ENCODE data around the gene DNAJC18.

DNAJC18 gene

DNA sequence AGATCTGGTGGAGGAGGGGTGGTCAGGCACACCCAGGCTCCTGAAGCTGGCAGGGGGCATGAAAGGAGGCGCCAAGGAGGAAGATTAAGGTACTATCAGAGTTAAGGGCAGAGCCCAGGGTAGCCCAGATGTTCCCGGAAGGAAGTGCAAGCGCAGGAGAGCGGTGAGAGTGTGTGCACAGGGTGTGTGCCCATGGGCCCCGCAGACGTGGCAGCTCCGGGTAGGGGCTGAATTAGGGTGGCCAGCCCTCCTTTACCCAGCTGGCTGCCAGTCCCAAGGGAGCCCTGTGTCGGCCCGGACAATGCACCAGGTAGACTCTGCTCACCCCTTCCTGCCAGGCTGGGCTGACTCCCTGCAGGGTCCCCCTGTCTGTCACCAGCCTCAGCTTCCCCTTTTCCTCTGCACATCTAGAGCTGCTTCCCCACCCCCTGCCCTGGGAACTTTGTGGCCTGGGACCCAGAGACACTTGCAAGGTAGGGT lies 31.5 kb upstream of the DNAJC18 start, which contains the start of gene SMIM33:
Gene SMIM33 (plus strand): TSS at position 184 of the 480 bp plus-strand sequence. CDS start 118 bp downstream, at position 302.
- Histone ChIP-seq H3K9me3 (ENCODE audit: control insufficient read depth, low read length) (no peaks in the 10 kb centered on the region), H3K4me2 (ENCODE audit: low read length) (no peak within 1 kb of the TSS), H3K27ac (no peak within 1 kb of the TSS), H3K27me3 (ENCODE audit: control insufficient read depth, insufficient read depth, low read length) (no peaks in the 10 kb centered on the region), H2AFZ (no peak within 1 kb of the TSS), H3K4me1 (no peaks in the 10 kb centered on the region), H3K79me2 (no peaks in the 10 kb centered on the region), H3K4me3 (ENCODE audit: low read depth, low read length) (no peak within 1 kb of the TSS), H3K9ac (no peak within 1 kb of the TSS), H3K36me3 (ENCODE audit: control insufficient read depth, insufficient read depth, low read length) (no peaks in the 10 kb centered on the region)
- TF ChIP-seq, protein P1, sequence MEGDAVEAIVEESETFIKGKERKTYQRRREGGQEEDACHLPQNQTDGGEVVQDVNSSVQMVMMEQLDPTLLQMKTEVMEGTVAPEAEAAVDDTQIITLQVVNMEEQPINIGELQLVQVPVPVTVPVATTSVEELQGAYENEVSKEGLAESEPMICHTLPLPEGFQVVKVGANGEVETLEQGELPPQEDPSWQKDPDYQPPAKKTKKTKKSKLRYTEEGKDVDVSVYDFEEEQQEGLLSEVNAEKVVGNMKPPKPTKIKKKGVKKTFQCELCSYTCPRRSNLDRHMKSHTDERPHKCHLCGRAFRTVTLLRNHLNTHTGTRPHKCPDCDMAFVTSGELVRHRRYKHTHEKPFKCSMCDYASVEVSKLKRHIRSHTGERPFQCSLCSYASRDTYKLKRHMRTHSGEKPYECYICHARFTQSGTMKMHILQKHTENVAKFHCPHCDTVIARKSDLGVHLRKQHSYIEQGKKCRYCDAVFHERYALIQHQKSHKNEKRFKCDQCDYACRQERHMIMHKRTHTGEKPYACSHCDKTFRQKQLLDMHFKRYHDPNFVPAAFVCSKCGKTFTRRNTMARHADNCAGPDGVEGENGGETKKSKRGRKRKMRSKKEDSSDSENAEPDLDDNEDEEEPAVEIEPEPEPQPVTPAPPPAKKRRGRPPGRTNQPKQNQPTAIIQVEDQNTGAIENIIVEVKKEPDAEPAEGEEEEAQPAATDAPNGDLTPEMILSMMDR (IDR thresholded peaks at IDR 0.05) = no peak

DNA sequence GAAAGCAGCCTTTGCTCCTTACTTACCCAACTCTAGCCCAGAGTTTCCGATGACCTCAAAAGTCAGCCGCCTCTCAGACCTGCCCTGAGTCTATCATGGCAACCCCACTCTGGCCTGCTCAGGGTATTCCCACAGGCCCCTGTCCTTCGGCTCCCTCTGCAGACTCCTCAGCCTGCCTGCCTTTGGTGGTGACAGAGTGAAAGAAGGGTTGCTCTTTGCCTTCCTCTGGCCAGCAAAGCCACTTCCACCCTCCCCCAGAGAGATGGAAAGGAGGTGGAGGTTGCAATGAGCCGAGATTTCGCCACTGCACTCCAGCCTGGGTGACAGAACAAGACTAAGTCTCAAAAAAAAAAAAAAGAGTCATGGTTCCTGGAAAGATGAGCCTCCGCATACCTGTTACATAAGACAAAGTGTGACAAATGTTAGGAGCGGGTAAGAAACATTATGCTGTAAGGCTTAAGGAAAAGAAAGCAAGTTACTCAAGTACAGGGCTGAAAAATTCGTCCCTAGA lies 29.2 kb upstream of the DNAJC18 start:
- Histone ChIP-seq H3K9ac (no peak overlapping the region), H3K4me2 (ENCODE audit: low read length) (no peak overlapping the region), H3K4me3 (ENCODE audit: low read depth, low read length) (no peak overlapping the region), H3K36me3 (ENCODE audit: control insufficient read depth, insufficient read depth, low read length) (no peaks in the 10 kb centered on the region), H3K79me2 (no peaks in the 10 kb centered on the region), H3K9me3 (ENCODE audit: control insufficient read depth, low read length) (no peaks in the 10 kb centered on the region), H3K4me1 (no peaks in the 10 kb centered on the region), H3K27me3 (ENCODE audit: control insufficient read depth, insufficient read depth, low read length) (no peaks in the 10 kb centered on the region), H3K27ac (no peak overlapping the region), H2AFZ (no peak overlapping the region)
- TF ChIP-seq, protein P1 (IDR thresholded peaks at IDR 0.05) = no peak

DNA sequence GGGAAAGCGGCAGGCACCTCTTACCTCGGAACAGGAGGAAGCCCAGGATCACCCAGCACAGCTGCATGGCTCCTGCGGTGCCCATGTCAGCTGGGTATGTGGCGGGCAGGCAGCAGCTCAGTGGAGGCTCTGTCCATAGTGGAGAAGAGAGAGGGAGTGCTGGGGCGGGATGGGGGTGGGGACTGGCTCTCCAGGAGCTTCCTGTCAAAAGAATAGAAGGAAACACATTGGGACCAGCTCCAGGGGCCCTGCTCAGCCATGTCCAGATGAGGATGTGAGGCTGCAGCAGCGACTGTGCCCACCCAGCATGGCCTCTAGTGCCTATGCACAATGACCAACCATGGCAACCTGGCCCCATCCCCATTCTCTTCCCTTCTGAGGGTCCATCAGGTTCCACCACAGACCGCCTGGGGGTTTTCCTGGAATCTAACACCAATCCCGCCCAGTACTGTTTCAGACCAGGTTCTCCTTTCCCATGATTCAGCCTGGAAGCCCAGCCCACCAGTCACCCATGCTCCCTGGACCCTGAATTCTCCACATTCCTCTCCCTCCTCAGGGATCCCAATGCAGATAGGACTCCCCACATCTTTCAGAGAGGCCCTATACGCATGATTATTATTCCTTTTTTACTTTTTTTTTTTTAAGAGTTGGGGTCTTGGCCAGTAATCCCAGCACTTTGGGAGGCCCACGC lies 23.4 kb upstream of the DNAJC18 start, which contains the start of gene ECSCR:
Gene ECSCR (minus strand): TSS at position 158 of the 691 bp plus-strand sequence. CDS start 73 bp downstream, at position 85.
- Histone ChIP-seq H3K4me3 (ENCODE audit: low read depth, low read length) (no peak within 1 kb of the TSS), H3K27ac (peak within 1 kb of the TSS; percentile 57), H3K9me3 (ENCODE audit: control insufficient read depth, low read length) (no peaks in the 10 kb centered on the region), H3K9ac (no peak within 1 kb of the TSS), H2AFZ (no peak within 1 kb of the TSS), H3K4me2 (ENCODE audit: low read length) (no peak within 1 kb of the TSS), H3K36me3 (ENCODE audit: control insufficient read depth, insufficient read depth, low read length) (no peaks in the 10 kb centered on the region), H3K79me2 (no peaks in the 10 kb centered on the region), H3K27me3 (ENCODE audit: control insufficient read depth, insufficient read depth, low read length) (no peaks in the 10 kb centered on the region), H3K4me1 (no peaks in the 10 kb centered on the region)
- TF ChIP-seq, protein P1 (IDR thresholded peaks at IDR 0.05) = no peak

DNA sequence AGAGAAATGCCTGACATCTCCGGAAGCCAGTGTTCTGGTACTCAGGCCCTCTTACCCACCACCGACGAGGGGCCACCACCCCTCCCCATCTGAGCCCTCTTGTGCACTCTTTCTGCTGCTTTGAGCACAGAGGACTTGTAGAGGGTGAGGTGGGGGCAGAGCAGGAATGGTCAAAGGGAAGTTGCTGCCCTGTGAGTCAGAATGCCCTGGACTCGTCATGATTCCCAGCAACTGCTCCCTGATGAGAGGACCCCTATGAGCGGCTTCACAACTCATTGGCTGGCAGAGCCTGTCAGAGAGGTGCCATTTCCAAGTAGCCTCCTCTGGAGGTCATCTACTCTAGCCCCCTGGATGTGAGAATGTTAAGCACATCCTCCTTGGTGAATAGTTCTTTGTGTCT lies 22.4 kb upstream of the DNAJC18 start:
- peak overlapping the region; percentile 57 for H3K27ac ChIP-seq
- TF ChIP-seq, protein P1 (IDR thresholded peaks at IDR 0.05) = no peak
- H2AFZ ChIP-seq = no peak overlapping the region

More for the DNA sequence above, 22.4 kb upstream of the DNAJC18 start:
- Histone ChIP-seq H3K4me3 (ENCODE audit: low read depth, low read length) (no peak overlapping the region), H3K4me2 (ENCODE audit: low read length) (no peak overlapping the region), H3K79me2 (no peaks in the 10 kb centered on the region), H3K9ac (no peak overlapping the region), H3K27me3 (ENCODE audit: control insufficient read depth, insufficient read depth, low read length) (no peaks in the 10 kb centered on the region), H3K36me3 (ENCODE audit: control insufficient read depth, insufficient read depth, low read length) (no peaks in the 10 kb centered on the region), H3K4me1 (no peaks in the 10 kb centered on the region), H3K9me3 (ENCODE audit: control insufficient read depth, low read length) (no peaks in the 10 kb centered on the region)

Measured in parathyroid adenoma (tissue), 2 donors.